Measurements from ENCODE around the gene SLC39A2.

DNA sequence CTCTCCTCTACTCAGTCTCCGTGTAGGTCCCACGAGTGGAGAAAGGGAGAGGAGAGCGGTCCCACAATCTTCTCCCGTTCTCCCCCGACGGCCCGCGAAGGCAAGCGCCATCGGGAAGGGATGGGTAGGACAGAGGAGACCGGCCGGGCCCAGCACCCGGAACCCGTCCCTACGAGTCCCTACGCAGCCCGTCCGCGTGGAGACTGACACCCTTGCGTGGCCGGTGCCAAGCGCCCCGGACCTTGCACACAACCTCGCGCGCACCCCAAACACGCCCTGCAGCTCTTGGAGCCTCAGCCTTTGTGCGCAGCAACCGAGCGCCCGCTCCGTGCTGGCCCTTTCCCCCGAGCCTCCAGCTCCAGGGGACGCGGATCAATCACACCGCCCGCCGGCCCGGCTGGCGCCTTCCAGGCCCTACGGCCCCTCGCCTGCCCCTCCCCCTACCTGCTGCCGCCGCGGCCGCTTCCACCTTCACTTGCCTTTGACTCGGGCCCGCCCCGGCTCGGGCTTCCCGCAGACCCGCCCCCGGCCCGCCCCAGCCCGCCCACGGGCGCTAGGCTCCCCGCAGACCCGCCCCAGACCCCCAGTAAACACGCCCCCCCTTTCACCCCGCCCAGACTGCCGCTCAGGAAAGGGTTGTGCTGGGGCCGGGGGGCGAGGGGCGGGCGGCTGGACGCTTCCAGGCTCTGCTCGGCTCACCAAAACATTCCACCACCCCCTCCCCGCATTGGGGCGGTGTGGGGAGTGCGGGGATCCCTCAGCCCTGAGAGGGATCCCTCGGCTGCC lies 25.7 kb downstream of the SLC39A2 start, which contains the start of gene NDRG2:
- TF ChIP-seq, protein P1, sequence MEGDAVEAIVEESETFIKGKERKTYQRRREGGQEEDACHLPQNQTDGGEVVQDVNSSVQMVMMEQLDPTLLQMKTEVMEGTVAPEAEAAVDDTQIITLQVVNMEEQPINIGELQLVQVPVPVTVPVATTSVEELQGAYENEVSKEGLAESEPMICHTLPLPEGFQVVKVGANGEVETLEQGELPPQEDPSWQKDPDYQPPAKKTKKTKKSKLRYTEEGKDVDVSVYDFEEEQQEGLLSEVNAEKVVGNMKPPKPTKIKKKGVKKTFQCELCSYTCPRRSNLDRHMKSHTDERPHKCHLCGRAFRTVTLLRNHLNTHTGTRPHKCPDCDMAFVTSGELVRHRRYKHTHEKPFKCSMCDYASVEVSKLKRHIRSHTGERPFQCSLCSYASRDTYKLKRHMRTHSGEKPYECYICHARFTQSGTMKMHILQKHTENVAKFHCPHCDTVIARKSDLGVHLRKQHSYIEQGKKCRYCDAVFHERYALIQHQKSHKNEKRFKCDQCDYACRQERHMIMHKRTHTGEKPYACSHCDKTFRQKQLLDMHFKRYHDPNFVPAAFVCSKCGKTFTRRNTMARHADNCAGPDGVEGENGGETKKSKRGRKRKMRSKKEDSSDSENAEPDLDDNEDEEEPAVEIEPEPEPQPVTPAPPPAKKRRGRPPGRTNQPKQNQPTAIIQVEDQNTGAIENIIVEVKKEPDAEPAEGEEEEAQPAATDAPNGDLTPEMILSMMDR (tag by site-specific recombination; IDR thresholded peaks at IDR 0.05): 0 out of 2 replicates have a peak, but pooled peaks have one; percentile 9
- TF ChIP-seq, protein P2, sequence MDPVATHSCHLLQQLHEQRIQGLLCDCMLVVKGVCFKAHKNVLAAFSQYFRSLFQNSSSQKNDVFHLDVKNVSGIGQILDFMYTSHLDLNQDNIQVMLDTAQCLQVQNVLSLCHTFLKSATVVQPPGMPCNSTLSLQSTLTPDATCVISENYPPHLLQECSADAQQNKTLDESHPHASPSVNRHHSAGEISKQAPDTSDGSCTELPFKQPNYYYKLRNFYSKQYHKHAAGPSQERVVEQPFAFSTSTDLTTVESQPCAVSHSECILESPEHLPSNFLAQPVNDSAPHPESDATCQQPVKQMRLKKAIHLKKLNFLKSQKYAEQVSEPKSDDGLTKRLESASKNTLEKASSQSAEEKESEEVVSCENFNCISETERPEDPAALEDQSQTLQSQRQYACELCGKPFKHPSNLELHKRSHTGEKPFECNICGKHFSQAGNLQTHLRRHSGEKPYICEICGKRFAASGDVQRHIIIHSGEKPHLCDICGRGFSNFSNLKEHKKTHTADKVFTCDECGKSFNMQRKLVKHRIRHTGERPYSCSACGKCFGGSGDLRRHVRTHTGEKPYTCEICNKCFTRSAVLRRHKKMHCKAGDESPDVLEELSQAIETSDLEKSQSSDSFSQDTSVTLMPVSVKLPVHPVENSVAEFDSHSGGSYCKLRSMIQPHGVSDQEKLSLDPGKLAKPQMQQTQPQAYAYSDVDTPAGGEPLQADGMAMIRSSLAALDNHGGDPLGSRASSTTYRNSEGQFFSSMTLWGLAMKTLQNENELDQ (tag by site-specific recombination; IDR thresholded peaks at IDR 0.05; ENCODE audit: low read depth): no peak
- peak; percentile 89 for TF ChIP-seq TCF7L2 (IDR thresholded peaks at IDR 0.05; ENCODE audit: borderline replicate concordance, low read depth, low read length)
- no peak for TF ChIP-seq ZNF24 (tag by site-specific recombination; IDR thresholded peaks at IDR 0.05)
- TF ChIP-seq, protein P3, sequence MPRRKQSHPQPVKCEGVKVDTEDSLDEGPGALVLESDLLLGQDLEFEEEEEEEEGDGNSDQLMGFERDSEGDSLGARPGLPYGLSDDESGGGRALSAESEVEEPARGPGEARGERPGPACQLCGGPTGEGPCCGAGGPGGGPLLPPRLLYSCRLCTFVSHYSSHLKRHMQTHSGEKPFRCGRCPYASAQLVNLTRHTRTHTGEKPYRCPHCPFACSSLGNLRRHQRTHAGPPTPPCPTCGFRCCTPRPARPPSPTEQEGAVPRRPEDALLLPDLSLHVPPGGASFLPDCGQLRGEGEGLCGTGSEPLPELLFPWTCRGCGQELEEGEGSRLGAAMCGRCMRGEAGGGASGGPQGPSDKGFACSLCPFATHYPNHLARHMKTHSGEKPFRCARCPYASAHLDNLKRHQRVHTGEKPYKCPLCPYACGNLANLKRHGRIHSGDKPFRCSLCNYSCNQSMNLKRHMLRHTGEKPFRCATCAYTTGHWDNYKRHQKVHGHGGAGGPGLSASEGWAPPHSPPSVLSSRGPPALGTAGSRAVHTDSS (tag by site-specific recombination; IDR thresholded peaks at IDR 0.05): no peak
- no peak for TF ChIP-seq ZFP41 (tag by site-specific recombination; IDR thresholded peaks at IDR 0.05; ENCODE audit: borderline replicate concordance)
- TF ChIP-seq ZNF214 (tag by site-specific recombination; IDR thresholded peaks at IDR 0.05; ENCODE audit: borderline replicate concordance): no peak
- TF ChIP-seq, protein P4, sequence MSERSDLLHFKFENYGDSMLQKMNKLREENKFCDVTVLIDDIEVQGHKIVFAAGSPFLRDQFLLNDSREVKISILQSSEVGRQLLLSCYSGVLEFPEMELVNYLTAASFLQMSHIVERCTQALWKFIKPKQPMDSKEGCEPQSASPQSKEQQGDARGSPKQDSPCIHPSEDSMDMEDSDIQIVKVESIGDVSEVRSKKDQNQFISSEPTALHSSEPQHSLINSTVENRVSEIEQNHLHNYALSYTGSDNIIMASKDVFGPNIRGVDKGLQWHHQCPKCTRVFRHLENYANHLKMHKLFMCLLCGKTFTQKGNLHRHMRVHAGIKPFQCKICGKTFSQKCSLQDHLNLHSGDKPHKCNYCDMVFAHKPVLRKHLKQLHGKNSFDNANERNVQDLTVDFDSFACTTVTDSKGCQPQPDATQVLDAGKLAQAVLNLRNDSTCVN (tag by site-specific recombination; optimal IDR thresholded peaks at IDR 0.05): peak; percentile 61
